Pancreas (tissue), 10 donors: ENCODE results near the gene AKAP8. TPM values are rescaled to one million over a fixed set of nuclear protein-coding genes. Genes with fewer than 3 reads are reported as not detected.

Source experiments
- ATAC-seq, 4 donors: fragments of 200-7000 bp; cut with Tn5 transposase; one replicate each; pipeline versions ENCODE4 v1.8.0 to v1.9.1; 2020; ENCODE audit warnings: mild to moderate bottlenecking in 4 of 4, moderate library complexity in 4 of 4
- DNase-seq, 6 donors: peaks; one replicate each; pipeline ENCODE4 v3.0.0-alpha.2; 2020
- FAIRE-seq: peaks from 2 replicates; lab custom pipeline; 2012; peaks lifted over from hg19 to GRCh38; lab: Jason Lieb, UNC
- H3K27ac ChIP-seq, 4 donors: fragments of 200-600 bp; sonication (generic); 1 replicate in 3 of 4; 2 replicates in 1 of 4; pipeline versions ENCODE4 v1.5.0 to v1.8.0; 2020
- H3K27me3 ChIP-seq, 4 donors: fragments of 200-600 bp; one replicate each; pipeline ENCODE4 v1.8.0; 2021
- H3K36me3 ChIP-seq, 3 donors: fragments of 200-600 bp; sonication (generic) in 1 of 3; one replicate each; pipeline versions ENCODE4 v1.5.0 to v1.8.0; 2020 to 2021
- H3K4me1 ChIP-seq, 3 donors: fragments of 200-600 bp; one replicate each; pipeline ENCODE4 v1.8.0; 2021
- H3K4me3 ChIP-seq, 4 donors: fragments of 200-600 bp; sonication (generic) in 2 of 4; one replicate each; pipeline versions ENCODE4 v1.5.0 to v1.8.0; 2020 to 2021
- H3K9me3 ChIP-seq, 4 donors: fragments of 200-600 bp; one replicate each; pipeline ENCODE4 v1.8.0; 2021
- CTCF ChIP-seq, 4 donors: fragments of 200-600 bp; sonication (generic) in 3 of 4; IDR thresholded peaks; one replicate each; pipeline versions ENCODE4 v1.5.0 to v1.8.0; 2021; ENCODE audit warnings: antibody characterized with exemption in 4 of 4
- WGBS, 2 donors: extraction: QIAGEN DNeasy Blood & Tissue Kit; methylation state at CpG; one replicate each; pipeline ENCODE4 v1.1.7; 2013; 5-methylcytosine and 5-hydroxymethylcytosine counted together
- intact Hi-C, 3 donors: fragments of 100-400 bp; cut with DNase I; formaldehyde crosslinking; loops; one replicate each; pipeline versions ENCODE4 v1.11.1 to v1.14.2; 2022
- polyA plus RNA-seq, 2 donors: library from polyadenylated mRNA; stranded (reverse); fragments of 200-250 nt; gene quantifications; one replicate each; pipeline ENCODE4 v1.2.3, GENCODE V29; 2013
- total RNA-seq, 6 donors: library from RNA; stranded (reverse); fragmentation: NEBNext Ultra II Directional in 4 of 6; extraction: Animal tissue kit (Norgen Biotek cat#: 25700) in 4 of 6; gene quantifications; one replicate each; pipeline versions ENCODE4 v1.2.1 to v1.2.4, GENCODE V29; 2021 to 2023
- donor health status: healthy with polysubstance abuse.
- donor health status: DM: no; HTN: no; CAD: no; lungs with moderate emphysema.
- donor health status: DM: no; HTN: no; CAD: no.
- donor health status: control.
- donor health status: control.
- donor health status: Bipolar disorder and iron deficiency.
- donor health status: DM: yes; HTN: yes; CAD: no.
- donor health status: DM: no; HTN: no; CAD: no.
- donor health status: DM: no; HTN: no; CAD: no.
- donor health status: DM: yes; HTN: yes; CAD: no.

AKAP8 gene
- total and polyA plus RNA-seq, 8 donors, result 14.7 to 25.9 (median 17.6) TPM

- no peaks in the 10 kb centered on the region for H3K4me1 ChIP-seq
- no peak for FAIRE-seq
- H3K27ac ChIP-seq, result no peak overlapping the region
- intact Hi-C loops, result no loop called here
- no peak overlapping the region for H3K4me3 ChIP-seq
- H3K27me3 ChIP-seq, result no peaks in the 10 kb centered on the region
- ATAC-seq, result no peak
- peaks cover 8 to 34% (median 34%) of the 10 kb centered on the region in 3 donors for H3K36me3 ChIP-seq
- no peak for TF ChIP-seq CTCF (IDR thresholded peaks at IDR 0.05)
- DNase-seq, result no peak
- H3K9me3 ChIP-seq, result no peaks in the 10 kb centered on the region
Measured at GRCh38 chr19:15393963-15394362, 14.4 kb upstream of the AKAP8 start.

- peaks cover 4 to 8% (median 7%) of the 10 kb centered on the region in 3 donors for H3K36me3 ChIP-seq
Measured at GRCh38 chr19:15390814-15391213, 11.2 kb upstream of the AKAP8 start.

GRCh38 chr19:15381864-15382263 is 2.3 kb upstream of the AKAP8 start:
- FAIRE-seq, result no peak
- no peak for ATAC-seq
- WGBS, 2 donors, result 90 to 92% methylated on average over 6 of the region's 6 CpGs
- Histone ChIP-seq H3K36me3 (no peaks in the 10 kb centered on the region), H3K4me1 (peaks cover 0 to 12% (median 0%) of the 10 kb centered on the region in 3 donors), H3K9me3 (no peaks in the 10 kb centered on the region), H3K27me3 (no peaks in the 10 kb centered on the region), H3K4me3 (no peak overlapping the region), H3K27ac (no peak overlapping the region)
- DNase-seq, result no peak
- intact Hi-C loops, result no loop called here
- no peak for TF ChIP-seq CTCF (IDR thresholded peaks at IDR 0.05)

More at GRCh38 chr19:15390814-15391213, 11.2 kb upstream of the AKAP8 start:
- H3K9me3 ChIP-seq, result no peaks in the 10 kb centered on the region
- WGBS, 2 donors, result 73 to 75% methylated on average over 2 of the region's 2 CpGs
- intact Hi-C loops, result no loop called here
- DNase-seq, result no peak
- H3K27me3 ChIP-seq, result no peaks in the 10 kb centered on the region
- H3K4me1 ChIP-seq, result no peaks in the 10 kb centered on the region
- FAIRE-seq, result no peak
- H3K4me3 ChIP-seq, result no peak overlapping the region
- no peak overlapping the region for H3K27ac ChIP-seq
- no peak for TF ChIP-seq CTCF (IDR thresholded peaks at IDR 0.05)
- ATAC-seq, result no peak

GRCh38 chr19:15381429-15381828 is 1.8 kb upstream of the AKAP8 start:
- TF ChIP-seq CTCF (IDR thresholded peaks at IDR 0.05), result no peak
- no peaks in the 10 kb centered on the region for H3K27me3 ChIP-seq
- WGBS, 2 donors, result 82 to 88% methylated on average over 2 of the region's 2 CpGs
- H3K4me3 ChIP-seq, result no peak overlapping the region
- intact Hi-C loops, result no loop called here
- H3K4me1 ChIP-seq, result peaks cover 0 to 15% (median 0%) of the 10 kb centered on the region in 3 donors
- DNase-seq (no peak), FAIRE-seq (no peak), ATAC-seq (no peak)
- no peak overlapping the region for H3K27ac ChIP-seq
- H3K36me3 ChIP-seq, result no peaks in the 10 kb centered on the region
- no peaks in the 10 kb centered on the region for H3K9me3 ChIP-seq

- 5 to 8% methylated on average over 26 to 56 of the region's 56 CpGs for WGBS, 2 donors
- DNase-seq, result peak in 4 of 6 donors; percentile 51 to 82 (median 65)
- no peak for TF ChIP-seq CTCF (IDR thresholded peaks at IDR 0.05)
- peak; percentile 7 to 16 (median 9) for ATAC-seq
- intact Hi-C loops, result no loop called here
- no peak for FAIRE-seq
- H3K36me3 ChIP-seq, result no peaks in the 10 kb centered on the region
- no peaks in the 10 kb centered on the region for H3K9me3 ChIP-seq
- peak overlapping the region; percentile 54 to 96 (median 76) for H3K27ac ChIP-seq
- H3K4me1 ChIP-seq, result peaks cover 0 to 15% (median 0%) of the 10 kb centered on the region in 3 donors
- H3K4me3 ChIP-seq, result peak overlapping the region; percentile 71 to 99 (median 96)
- H3K27me3 ChIP-seq, result no peaks in the 10 kb centered on the region
Measured at GRCh38 chr19:15379999-15380647, 536 bp upstream of the AKAP8 start.
